SK-N-SH treated with all-trans-retinoic acid at 6 μM for 48 hours (cell line): ENCODE measurements around the gene CDPF1.

ENCODE experiments used
- BACH2 ChIP-seq: fragments of 250-450 bp; sonication (Bioruptor Pico); IDR thresholded peaks from 2 replicates; pipeline ENCODE4 v1.9.0; 2021; ENCODE audit warnings: mild to moderate bottlenecking, borderline replicate concordance
- ESRRG ChIP-seq: fragments of 250-450 bp; sonication (Bioruptor Pico); IDR thresholded peaks from 2 replicates; pipeline ENCODE4 v1.6.1; 2021; ENCODE audit warnings: mild to moderate bottlenecking
- OSR1 ChIP-seq: fragments of 250-450 bp; sonication (Bioruptor Pico); IDR thresholded peaks from 2 replicates; pipeline ENCODE4 v1.8.0; 2022; ENCODE audit warnings: moderate library complexity, mild to moderate bottlenecking, inconsistent platforms
- RARB ChIP-seq: fragments of 250-450 bp; sonication (Bioruptor Pico); IDR thresholded peaks from 2 replicates; pipeline ENCODE4 v1.8.0; 2021; ENCODE audit warnings: mild to moderate bottlenecking, moderate library complexity

- no peak for TF ChIP-seq RARB (CRISPR knock-in tag)
- no peak for TF ChIP-seq OSR1 (CRISPR knock-in tag)
- TF ChIP-seq ESRRG (CRISPR knock-in tag), result no peak
- no peak for TF ChIP-seq BACH2 (CRISPR knock-in tag)
Observed at GRCh38 chr22:46198274-46198673, 51.8 kb downstream of the CDPF1 start.
